AG04450 (cell line): Measurements from ENCODE around the gene PAX7. TPM values are rescaled to one million over a fixed set of nuclear protein-coding genes. Genes with fewer than 3 reads are reported as not detected.

Source experiments
- CTCF ChIA-PET: fragments of 300-600, 350-600 bp; formaldehyde crosslinking; extraction: SDS; loops from one replicate; lab custom pipeline; 2022; ENCODE audit warnings: antibody characterized with exemption, inconsistent platforms; lab: Charles Lee
- POLR2A ChIA-PET: fragments of 350-600 bp; formaldehyde crosslinking; extraction: SDS; loops from one replicate; lab custom pipeline; 2021; ENCODE audit warnings: antibody characterized with exemption, inconsistent platforms; lab: Yijun Ruan, JAX
- DNase-seq: peaks from one replicate; pipeline ENCODE4 v3.0.0-alpha.2; 2011; ENCODE audit warnings: low read depth, low spot score
- H3K27ac ChIP-seq: one replicate; pipeline ENCODE4 v1.5.1; 2012; ENCODE audit warnings: low read depth, low read length, control low read depth
- H3K27me3 ChIP-seq: one replicate; pipeline ENCODE4 v1.6.0; 2012; ENCODE audit warnings: low read length; ENCODE audit not compliant: control insufficient read depth, insufficient read depth
- H3K4me3 ChIP-seq: 2 replicates; pipeline ENCODE4 v1.5.1; 2011; ENCODE audit warnings: mild to moderate bottlenecking, low read depth, low read length, control low read depth
- H3K9me3 ChIP-seq: 2 replicates; pipeline ENCODE4 v1.5.1; 2012; ENCODE audit warnings: low read length; ENCODE audit not compliant: control insufficient read depth, insufficient read depth
- CTCF ChIP-seq: IDR thresholded peaks from 2 replicates; pipeline ENCODE4 v1.5.1; 2011; ENCODE audit warnings: low read depth, low read length, control low read depth, inconsistent platforms
- polyA plus RNA-seq: library from polyadenylated mRNA; depleted of rRNA; stranded (reverse); fragments of >200 nt; gene quantifications from 2 replicates; pipeline ENCODE4 v1.2.3, GENCODE V29; 2011

Gene PAX7
- polyA plus RNA-seq, 1 experiment: not detected

GRCh38 chr1:18602533-18603211 lies 28.0 kb upstream of the PAX7 start:
- no peak for TF ChIP-seq CTCF
- ChIA-PET POLR2A (no interaction called here), CTCF (no interaction called here)
- H3K27me3 ChIP-seq: peaks cover 6% of the 10 kb centered on the region
- no peak overlapping the region for H3K27ac ChIP-seq
- no peaks in the 10 kb centered on the region for H3K9me3 ChIP-seq
- no peak for DNase-seq
- no peak overlapping the region for H3K4me3 ChIP-seq

- TF ChIP-seq CTCF: no peak
- no peaks in the 10 kb centered on the region for H3K9me3 ChIP-seq
- ChIA-PET CTCF (no interaction called here), POLR2A (no interaction called here)
- DNase-seq: no peak
- no peak overlapping the region for H3K27ac ChIP-seq
- H3K27me3 ChIP-seq: peaks cover 6% of the 10 kb centered on the region
- H3K4me3 ChIP-seq: no peak overlapping the region
Observed at GRCh38 chr1:18603212-18603852, 27.3 kb upstream of the PAX7 start.

GRCh38 chr1:18606443-18607288 lies 24.0 kb upstream of the PAX7 start:
- H3K27ac ChIP-seq: no peak overlapping the region
- POLR2A ChIA-PET: no interaction called here
- H3K9me3 ChIP-seq: no peaks in the 10 kb centered on the region
- no peaks in the 10 kb centered on the region for H3K27me3 ChIP-seq
- TF ChIP-seq CTCF: no peak
- CTCF ChIA-PET: no interaction called here
- no peak for DNase-seq
- H3K4me3 ChIP-seq: no peak overlapping the region

GRCh38 chr1:18607289-18607760 lies 23.3 kb upstream of the PAX7 start:
- no peaks in the 10 kb centered on the region for H3K9me3 ChIP-seq
- ChIA-PET POLR2A (no interaction called here), CTCF (no interaction called here)
- no peak overlapping the region for H3K27ac ChIP-seq
- TF ChIP-seq CTCF: no peak
- H3K27me3 ChIP-seq: no peaks in the 10 kb centered on the region
- DNase-seq: no peak
- H3K4me3 ChIP-seq: no peak overlapping the region
